Spleen (tissue), 7 donors: Measurements from ENCODE around the gene FGR.

Experiments
- POLR2A ChIP-seq, 3 donors: fragments of 450-650 bp; IDR thresholded peaks; one replicate each; pipeline ENCODE4 v1.5.1; 2017; ENCODE audit warnings: antibody characterized with exemption in 3 of 3, mild to moderate bottlenecking in 1 of 3
- TF ChIP-seq, protein P1 (sequence below), 11 experiments: fragments of 200-600 bp in 7 of 11; fragments of 450-650 bp in 4 of 11; sonication (generic) in 4 of 11; IDR thresholded peaks in 8 of 11; conservative IDR thresholded peaks in 3 of 11; 1 replicate in 7 of 11; 2 replicates in 4 of 11; pipeline versions ENCODE4 v1.4.0 to v1.8.0; 2016 to 2021; ENCODE audit warnings: antibody characterized with exemption in 11 of 11, inconsistent platforms in 4 of 11, mild to moderate bottlenecking in 1 of 11
- donor health status: DM: no; HTN: no; CAD: no; lungs with moderate emphysema.
- donor health status: DM: no; HTN: no; CAD: no.
- donor health status: DM: no; HTN: no; CAD: no.

DNA sequence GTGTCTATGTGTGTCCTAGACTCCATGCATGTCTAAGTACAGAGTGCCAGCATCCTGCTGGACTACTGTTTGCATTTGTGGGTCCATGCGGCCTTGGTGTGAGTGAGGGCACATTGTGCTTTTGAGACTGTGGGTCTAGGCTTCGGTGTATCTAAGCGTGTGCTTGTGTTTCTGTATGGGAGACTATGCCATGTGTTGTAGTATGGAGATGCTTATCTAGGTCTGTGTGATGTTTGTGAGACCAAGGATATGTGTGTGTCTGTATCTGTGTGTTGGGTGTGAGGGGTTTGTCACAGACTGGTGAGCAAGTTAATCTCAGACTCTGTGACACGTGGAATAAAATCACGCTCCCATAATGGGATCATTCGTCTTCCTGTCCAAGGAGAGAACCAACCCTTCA lies 45.5 kb downstream of the FGR start:
- TF ChIP-seq, protein P1, sequence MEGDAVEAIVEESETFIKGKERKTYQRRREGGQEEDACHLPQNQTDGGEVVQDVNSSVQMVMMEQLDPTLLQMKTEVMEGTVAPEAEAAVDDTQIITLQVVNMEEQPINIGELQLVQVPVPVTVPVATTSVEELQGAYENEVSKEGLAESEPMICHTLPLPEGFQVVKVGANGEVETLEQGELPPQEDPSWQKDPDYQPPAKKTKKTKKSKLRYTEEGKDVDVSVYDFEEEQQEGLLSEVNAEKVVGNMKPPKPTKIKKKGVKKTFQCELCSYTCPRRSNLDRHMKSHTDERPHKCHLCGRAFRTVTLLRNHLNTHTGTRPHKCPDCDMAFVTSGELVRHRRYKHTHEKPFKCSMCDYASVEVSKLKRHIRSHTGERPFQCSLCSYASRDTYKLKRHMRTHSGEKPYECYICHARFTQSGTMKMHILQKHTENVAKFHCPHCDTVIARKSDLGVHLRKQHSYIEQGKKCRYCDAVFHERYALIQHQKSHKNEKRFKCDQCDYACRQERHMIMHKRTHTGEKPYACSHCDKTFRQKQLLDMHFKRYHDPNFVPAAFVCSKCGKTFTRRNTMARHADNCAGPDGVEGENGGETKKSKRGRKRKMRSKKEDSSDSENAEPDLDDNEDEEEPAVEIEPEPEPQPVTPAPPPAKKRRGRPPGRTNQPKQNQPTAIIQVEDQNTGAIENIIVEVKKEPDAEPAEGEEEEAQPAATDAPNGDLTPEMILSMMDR (IDR thresholded peaks at IDR 0.05 in 8 of 11, conservative IDR thresholded peaks at IDR 0.05 in 3 of 11): no peak
- no peak for TF ChIP-seq POLR2A (IDR thresholded peaks at IDR 0.05)
